H9 (cell line): Measurements from ENCODE around the gene BICRAL. TPM values are rescaled to one million over a fixed set of nuclear protein-coding genes. Genes with fewer than 3 reads are reported as not detected.

Source experiments
- DNase-seq: peaks from one replicate; pipeline ENCODE4 v3.0.0-alpha.2; 2017
- H2AFZ ChIP-seq: one replicate; pipeline ENCODE4 v1.6.1; 2013; ENCODE audit warnings: mild to moderate bottlenecking, low read length, control low read depth, moderate library complexity
- H2AK5ac ChIP-seq: 2 replicates; pipeline ENCODE4 v1.6.1; 2013; ENCODE audit warnings: low read length, control low read depth, mixed read lengths; ENCODE audit not compliant: insufficient read length
- H2BK120ac ChIP-seq: one replicate; pipeline ENCODE4 v1.6.1; 2013; ENCODE audit warnings: low read depth, mild to moderate bottlenecking, low read length, control low read depth, inconsistent platforms; ENCODE audit not compliant: poor library complexity, severe bottlenecking
- H2BK12ac ChIP-seq: 2 replicates; pipeline ENCODE4 v1.6.1; 2013; ENCODE audit warnings: low read length, control low read depth, mixed read lengths, low read depth; ENCODE audit not compliant: insufficient read length
- H2BK15ac ChIP-seq: 2 replicates; pipeline ENCODE4 v1.6.1; 2013; ENCODE audit warnings: low read depth, low read length, control low read depth
- H2BK20ac ChIP-seq: one replicate; pipeline ENCODE4 v1.6.1; 2013; ENCODE audit warnings: low read depth, mild to moderate bottlenecking, low read length, control low read depth, inconsistent platforms; ENCODE audit not compliant: poor library complexity, severe bottlenecking
- H2BK5ac ChIP-seq: 2 replicates; pipeline ENCODE4 v1.6.1; 2013; ENCODE audit warnings: low read length, control low read depth, mixed read lengths; ENCODE audit not compliant: insufficient read length
- H3K14ac ChIP-seq: 2 replicates; pipeline ENCODE4 v1.6.1; 2013; ENCODE audit warnings: low read length, control low read depth; ENCODE audit not compliant: insufficient read depth
- H3K18ac ChIP-seq: 2 replicates; pipeline ENCODE4 v1.6.1; 2013; ENCODE audit warnings: low read depth, mild to moderate bottlenecking, mixed read lengths, low read length, control low read depth; ENCODE audit not compliant: insufficient read length
- H3K23ac ChIP-seq: 2 replicates; pipeline ENCODE4 v1.6.1; 2013; ENCODE audit warnings: low read length, control low read depth, mixed read lengths, low read depth; ENCODE audit not compliant: insufficient read length
- H3K23me2 ChIP-seq: 2 replicates; pipeline ENCODE4 v1.6.1; 2013; ENCODE audit warnings: low read depth, mild to moderate bottlenecking, mixed read lengths, low read length, control low read depth; ENCODE audit not compliant: insufficient read length, poor library complexity, severe bottlenecking
- H3K27ac ChIP-seq: 2 replicates; pipeline ENCODE4 v1.5.1; 2013; ENCODE audit warnings: low read length, control low read depth, mixed read lengths, low read depth; ENCODE audit not compliant: insufficient read length
- H3K27me3 ChIP-seq: 2 replicates; pipeline ENCODE4 v1.6.1; 2013; ENCODE audit warnings: low read length, control low read depth, inconsistent platforms; ENCODE audit not compliant: insufficient read depth
- H3K4ac ChIP-seq: 2 replicates; pipeline ENCODE4 v1.6.1; 2013; ENCODE audit warnings: low read depth, mild to moderate bottlenecking, control low read depth, inconsistent platforms, low read length, moderate library complexity
- H3K4me1 ChIP-seq: 2 replicates; pipeline ENCODE4 v1.6.1; 2013; ENCODE audit warnings: low read length, control low read depth, inconsistent platforms; ENCODE audit not compliant: insufficient read depth
- H3K4me2 ChIP-seq: 2 replicates; pipeline ENCODE4 v1.6.1; 2013; ENCODE audit warnings: low read length, control low read depth, mixed read lengths; ENCODE audit not compliant: insufficient read length, insufficient read depth
- H3K56ac ChIP-seq: 2 replicates; pipeline ENCODE4 v1.6.1; 2013; ENCODE audit warnings: low read depth, mild to moderate bottlenecking, mixed read lengths, low read length, control low read depth; ENCODE audit not compliant: insufficient read length
- H3K79me1 ChIP-seq: 2 replicates; pipeline ENCODE4 v1.6.1; 2013; ENCODE audit warnings: low read depth, mild to moderate bottlenecking, moderate library complexity, low read length, control low read depth, inconsistent platforms; ENCODE audit not compliant: insufficient read depth, poor library complexity, severe bottlenecking
- H3K79me2 ChIP-seq: 2 replicates; pipeline ENCODE4 v1.6.1; 2013; ENCODE audit warnings: low read length, control low read depth, inconsistent platforms; ENCODE audit not compliant: insufficient read depth
- H3K9ac ChIP-seq: 2 replicates; pipeline ENCODE4 v1.6.1; 2013; ENCODE audit warnings: low read length, control low read depth, mixed read lengths; ENCODE audit not compliant: insufficient read length; ENCODE audit errors: extremely low read depth
- H3K9me3 ChIP-seq: one replicate; pipeline ENCODE4 v1.6.1; 2013; ENCODE audit warnings: low read depth, low read length, inconsistent platforms; ENCODE audit not compliant: control insufficient read depth
- H3T11ph ChIP-seq: one replicate; pipeline ENCODE4 v1.6.1; 2013; ENCODE audit warnings: mild to moderate bottlenecking, low read length, control low read depth, inconsistent platforms
- H4K20me1 ChIP-seq: one replicate; pipeline ENCODE4 v1.6.1; 2013; ENCODE audit not compliant: control insufficient read depth, insufficient read length, insufficient read depth
- H4K5ac ChIP-seq: 2 replicates; pipeline ENCODE4 v1.6.1; 2013; ENCODE audit warnings: low read depth, mild to moderate bottlenecking, mixed read lengths, low read length, control low read depth; ENCODE audit not compliant: insufficient read length
- H4K8ac ChIP-seq: replicated peaks from 2 replicates; pipeline ENCODE4 v1.6.1; 2013; ENCODE audit warnings: low read length, control low read depth, mixed read lengths, low read depth; ENCODE audit not compliant: insufficient read length
- H4K91ac ChIP-seq: 2 replicates; pipeline ENCODE4 v1.6.1; 2013; ENCODE audit warnings: low read depth, mild to moderate bottlenecking, moderate library complexity, mixed read lengths, low read length, control low read depth; ENCODE audit not compliant: insufficient read length
- H3K27ac Mint-ChIP-seq, 3 experiments: 2 replicates in 2 of 3; 3 replicates in 1 of 3; pipeline ENCODE4 v1.8.0; 2020 to 2021; ENCODE audit warnings: mixed read lengths in 3 of 3, mild to moderate bottlenecking in 1 of 3, moderate library complexity in 1 of 3
- H3K27me3 Mint-ChIP-seq: 2 replicates; pipeline ENCODE4 v1.8.0; 2021; ENCODE audit warnings: low read depth, mild to moderate bottlenecking, moderate library complexity, mixed read lengths
- H3K36me3 Mint-ChIP-seq, 3 experiments: 2 replicates in 2 of 3; 3 replicates in 1 of 3; pipeline ENCODE4 v1.8.0; 2020 to 2021; ENCODE audit warnings: low read depth in 3 of 3, mixed read lengths in 3 of 3; ENCODE audit not compliant: insufficient read depth in 1 of 3
- H3K4me1 Mint-ChIP-seq, 2 experiments: 2 replicates each; pipeline ENCODE4 v1.8.0; 2020; ENCODE audit warnings: mixed read lengths in 2 of 2
- H3K4me3 Mint-ChIP-seq, 2 experiments: 2 replicates in 1 of 2; 3 replicates in 1 of 2; pipeline ENCODE4 v1.8.0; 2020 to 2021; ENCODE audit warnings: mild to moderate bottlenecking in 2 of 2, mixed read lengths in 2 of 2, moderate library complexity in 1 of 2
- H3K9me3 Mint-ChIP-seq, 2 experiments: 2 replicates in 1 of 2; 3 replicates in 1 of 2; pipeline ENCODE4 v1.8.0; 2020; ENCODE audit warnings: mild to moderate bottlenecking in 2 of 2, mixed read lengths in 2 of 2, moderate library complexity in 1 of 2
- WGBS: extraction: QIAGEN DNeasy Blood & Tissue Kit; methylation state at CpG from one replicate; pipeline ENCODE4 v1.1.7; 2013; ENCODE audit warnings: missing lambda C conversion rate, low lambda C conversion rate, mixed read lengths; ENCODE audit not compliant: insufficient read length; ENCODE audit errors: extremely low coverage; 5-methylcytosine and 5-hydroxymethylcytosine counted together
- total RNA-seq: library from RNA; stranded (reverse); gene quantifications from 2 replicates; pipeline ENCODE4 v1.2.1, GENCODE V29; 2021
- TF ChIP-seq, protein P1 (sequence below): fragments of 200-600 bp; sonication (generic); conservative IDR thresholded peaks from 3 replicates; pipeline ENCODE4 v1.8.0; 2021; ENCODE audit warnings: antibody characterized with exemption, mild to moderate bottlenecking

Gene BICRAL
- total RNA-seq, 1 experiment from 2014 or later, result 9.8 TPM

DNA sequence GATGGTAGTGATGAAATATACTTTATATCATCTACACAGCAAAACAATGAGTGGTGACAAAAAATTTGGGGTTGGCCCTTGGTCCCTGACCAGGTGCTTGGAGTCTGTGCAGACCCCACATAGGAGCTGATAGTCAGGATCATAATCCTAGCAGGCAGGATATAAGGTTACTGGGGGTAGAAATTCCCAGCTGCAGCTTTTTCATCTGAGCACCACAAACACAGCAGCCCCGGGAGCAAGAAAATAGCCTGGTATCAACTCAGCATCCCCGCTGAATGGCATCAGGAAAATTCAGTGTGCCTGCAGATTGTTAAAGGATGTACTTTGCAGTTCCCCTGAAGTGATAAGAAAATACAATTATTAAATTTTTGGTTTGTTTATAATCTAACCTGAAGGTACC, 69.7 kb downstream of the BICRAL start:
- Histone ChIP-seq H3K4me2 (no peak overlapping the region), H3K56ac (no peak overlapping the region), H4K91ac (no peak overlapping the region), H3K9me3 (no peaks in the 10 kb centered on the region), H4K5ac (no peak overlapping the region), H3T11ph (no peak overlapping the region), H3K4ac (no peak overlapping the region), H3K79me2 (no peaks in the 10 kb centered on the region), H3K23ac (no peak overlapping the region), H2BK15ac (no peak overlapping the region), H3K4me1 (no peaks in the 10 kb centered on the region), H3K18ac (no peak overlapping the region), H4K20me1 (no peaks in the 10 kb centered on the region), H3K14ac (no peak overlapping the region), H2BK12ac (no peak overlapping the region), H4K8ac (no peak overlapping the region), H3K79me1 (no peaks in the 10 kb centered on the region), H3K27me3 (no peaks in the 10 kb centered on the region), H2BK20ac (no peak overlapping the region), H2AFZ (no peak overlapping the region), H3K23me2 (no peaks in the 10 kb centered on the region), H2BK120ac (no peak overlapping the region), H3K27ac (no peak overlapping the region), H2BK5ac (no peak overlapping the region), H2AK5ac (no peak overlapping the region), H3K9ac (no peak overlapping the region)
- no peak for DNase-seq
- TF ChIP-seq, protein P1, sequence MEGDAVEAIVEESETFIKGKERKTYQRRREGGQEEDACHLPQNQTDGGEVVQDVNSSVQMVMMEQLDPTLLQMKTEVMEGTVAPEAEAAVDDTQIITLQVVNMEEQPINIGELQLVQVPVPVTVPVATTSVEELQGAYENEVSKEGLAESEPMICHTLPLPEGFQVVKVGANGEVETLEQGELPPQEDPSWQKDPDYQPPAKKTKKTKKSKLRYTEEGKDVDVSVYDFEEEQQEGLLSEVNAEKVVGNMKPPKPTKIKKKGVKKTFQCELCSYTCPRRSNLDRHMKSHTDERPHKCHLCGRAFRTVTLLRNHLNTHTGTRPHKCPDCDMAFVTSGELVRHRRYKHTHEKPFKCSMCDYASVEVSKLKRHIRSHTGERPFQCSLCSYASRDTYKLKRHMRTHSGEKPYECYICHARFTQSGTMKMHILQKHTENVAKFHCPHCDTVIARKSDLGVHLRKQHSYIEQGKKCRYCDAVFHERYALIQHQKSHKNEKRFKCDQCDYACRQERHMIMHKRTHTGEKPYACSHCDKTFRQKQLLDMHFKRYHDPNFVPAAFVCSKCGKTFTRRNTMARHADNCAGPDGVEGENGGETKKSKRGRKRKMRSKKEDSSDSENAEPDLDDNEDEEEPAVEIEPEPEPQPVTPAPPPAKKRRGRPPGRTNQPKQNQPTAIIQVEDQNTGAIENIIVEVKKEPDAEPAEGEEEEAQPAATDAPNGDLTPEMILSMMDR, result no peak
- Mint-ChIP-seq H3K4me3 (peak overlapping the region in 1 of 2 experiments; percentile 44; a peak in 1 of 5 replicates), H3K36me3 (peaks cover 0 to 28% (median 27%) of the 10 kb centered on the region in 3 experiments; a peak in 4 of 7 replicates), H3K27ac (no peak overlapping the region; a peak in 1 of 7 replicates), H3K4me1 (no peaks in the 10 kb centered on the region), H3K27me3 (no peaks in the 10 kb centered on the region), H3K9me3 (no peaks in the 10 kb centered on the region)
- WGBS, result no CpG with 5 or more reads among the region's 2 CpGs
